GM12864 (cell line): ENCODE data around the gene CCDC83.
A peak's percentile ranks its signal among the peaks of the same experiment; 100 is the strongest.

ENCODE experiments used
- DNase-seq: peaks from one replicate; pipeline ENCODE4 v3.0.0-alpha.2; 2011; ENCODE audit warnings: low read depth
- H3K4me3 ChIP-seq: 2 replicates; pipeline ENCODE4 v1.5.1; 2011; ENCODE audit warnings: mild to moderate bottlenecking, low read depth, low read length, control low read depth
- TF ChIP-seq, protein P1 (sequence below): IDR thresholded peaks from 2 replicates; pipeline ENCODE4 v1.5.1; 2011; ENCODE audit warnings: low read depth, mild to moderate bottlenecking, moderate library complexity, low read length, control low read depth, inconsistent platforms; ENCODE audit errors: missing control alignments

Gene CCDC83

GRCh38 chr11:85935751-85936150 is 80.6 kb downstream of the CCDC83 start:
- DNase-seq = no peak
- H3K4me3 ChIP-seq = no peak overlapping the region
- TF ChIP-seq, protein P1, sequence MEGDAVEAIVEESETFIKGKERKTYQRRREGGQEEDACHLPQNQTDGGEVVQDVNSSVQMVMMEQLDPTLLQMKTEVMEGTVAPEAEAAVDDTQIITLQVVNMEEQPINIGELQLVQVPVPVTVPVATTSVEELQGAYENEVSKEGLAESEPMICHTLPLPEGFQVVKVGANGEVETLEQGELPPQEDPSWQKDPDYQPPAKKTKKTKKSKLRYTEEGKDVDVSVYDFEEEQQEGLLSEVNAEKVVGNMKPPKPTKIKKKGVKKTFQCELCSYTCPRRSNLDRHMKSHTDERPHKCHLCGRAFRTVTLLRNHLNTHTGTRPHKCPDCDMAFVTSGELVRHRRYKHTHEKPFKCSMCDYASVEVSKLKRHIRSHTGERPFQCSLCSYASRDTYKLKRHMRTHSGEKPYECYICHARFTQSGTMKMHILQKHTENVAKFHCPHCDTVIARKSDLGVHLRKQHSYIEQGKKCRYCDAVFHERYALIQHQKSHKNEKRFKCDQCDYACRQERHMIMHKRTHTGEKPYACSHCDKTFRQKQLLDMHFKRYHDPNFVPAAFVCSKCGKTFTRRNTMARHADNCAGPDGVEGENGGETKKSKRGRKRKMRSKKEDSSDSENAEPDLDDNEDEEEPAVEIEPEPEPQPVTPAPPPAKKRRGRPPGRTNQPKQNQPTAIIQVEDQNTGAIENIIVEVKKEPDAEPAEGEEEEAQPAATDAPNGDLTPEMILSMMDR = no peak

- no peak overlapping the region for H3K4me3 ChIP-seq
- DNase-seq = no peak
- TF ChIP-seq, protein P1 = no peak
Observed at GRCh38 chr11:85937835-85938234, 82.7 kb downstream of the CCDC83 start.

DNA sequence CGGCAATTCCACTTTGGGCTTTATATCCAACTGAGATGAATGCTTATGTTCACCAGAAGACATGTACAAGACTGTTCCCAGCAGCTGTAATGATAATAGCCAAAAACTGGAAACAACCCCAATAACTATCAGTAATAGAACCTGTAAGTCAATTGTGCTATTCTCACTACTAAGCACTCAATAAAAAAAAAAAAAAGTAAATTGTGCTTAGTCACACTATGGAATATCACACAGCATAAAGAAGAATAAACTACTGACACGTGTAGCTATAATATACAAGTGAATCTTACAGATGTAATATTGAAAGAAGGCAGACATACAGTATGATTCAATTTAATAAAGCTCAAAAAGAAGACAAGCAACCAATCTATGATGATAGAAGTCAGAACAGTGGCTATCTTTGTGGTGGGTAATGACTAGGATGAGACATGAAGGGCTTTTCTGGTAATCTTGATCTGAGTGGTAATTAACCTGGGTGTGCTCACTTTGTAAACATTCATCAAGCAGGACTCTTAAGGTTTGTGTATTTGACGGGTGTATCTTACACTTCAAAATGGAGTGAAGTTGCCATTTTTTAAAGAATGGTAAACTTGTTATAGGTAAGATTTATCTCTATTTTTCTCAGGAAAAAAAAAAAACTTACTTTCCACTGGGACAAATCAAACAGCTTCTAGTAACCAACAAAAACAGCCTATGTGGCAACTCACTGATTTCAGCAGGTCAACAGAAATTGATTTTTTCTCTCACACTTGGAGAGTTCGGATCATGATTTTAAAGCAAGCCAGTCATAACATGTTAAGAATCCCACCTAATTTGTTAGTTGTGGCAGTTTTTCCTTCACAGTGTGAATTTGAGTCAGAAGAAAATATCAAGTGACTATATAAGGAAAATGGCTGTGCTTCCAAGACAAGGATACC is 84.2 kb downstream of the CCDC83 start:
- TF ChIP-seq, protein P1 = no peak

GRCh38 chr11:85941380-85941973 is 86.3 kb downstream of the CCDC83 start:
- H3K4me3 ChIP-seq = no peak overlapping the region
- DNase-seq = peak; percentile 37
- TF ChIP-seq, protein P1 = peak; percentile 72

More for the DNA sequence above, 84.2 kb downstream of the CCDC83 start:
- no peak overlapping the region for H3K4me3 ChIP-seq
- no peak for DNase-seq

DNA sequence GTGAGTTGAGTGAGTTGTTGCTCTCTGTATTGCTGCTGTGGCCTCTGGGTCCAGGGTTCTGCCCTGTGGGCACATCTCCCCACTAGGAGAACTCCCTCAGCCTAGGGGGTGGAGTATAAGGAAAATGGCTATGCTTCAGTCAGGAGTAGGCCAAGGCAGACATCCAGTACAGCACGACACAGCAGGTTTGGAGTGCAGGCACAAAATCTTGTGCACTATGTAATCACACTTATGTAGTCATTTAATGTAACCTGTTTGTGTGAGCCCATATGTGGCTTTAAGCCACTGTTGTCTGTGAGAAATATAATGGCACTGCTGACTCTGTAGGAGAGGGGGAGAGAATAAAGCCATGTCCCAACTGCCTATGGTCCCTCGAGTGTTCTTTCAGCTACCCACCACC is 90.1 kb downstream of the CCDC83 start:
- no peak for DNase-seq
- H3K4me3 ChIP-seq = no peak overlapping the region
- TF ChIP-seq, protein P1 = no peak

DNA sequence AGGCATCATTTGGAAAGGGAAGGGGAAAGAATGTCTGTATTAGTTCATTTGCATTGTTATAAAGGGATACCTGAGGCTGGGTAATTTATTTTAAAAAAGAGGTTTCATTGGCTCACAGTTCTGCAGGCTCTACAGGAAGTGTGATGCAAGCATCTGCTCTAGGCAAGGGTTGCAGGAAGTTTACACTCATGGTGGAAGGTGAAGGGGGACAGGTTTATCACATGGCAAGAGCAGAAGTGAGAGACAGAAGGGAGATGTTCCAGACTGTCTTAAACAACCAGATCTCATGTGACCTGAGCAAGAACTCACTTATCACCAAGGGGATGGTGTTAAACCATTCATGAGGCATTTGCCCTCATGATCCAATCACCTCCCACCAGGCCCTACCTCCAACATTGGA is 90.6 kb downstream of the CCDC83 start:
- DNase-seq = no peak
- no peak overlapping the region for H3K4me3 ChIP-seq
- TF ChIP-seq, protein P1 = no peak
